HuH-7 (cell line): ENCODE data around the gene ANKRD9.

ENCODE experiments used
- DNase-seq: peaks from one replicate; pipeline ENCODE4 v3.0.0; 2011; ENCODE audit warnings: low spot score

ANKRD9 gene

GRCh38 chr14:102472791-102473150, 36.8 kb downstream of the ANKRD9 start:
- no peak for DNase-seq

DNA sequence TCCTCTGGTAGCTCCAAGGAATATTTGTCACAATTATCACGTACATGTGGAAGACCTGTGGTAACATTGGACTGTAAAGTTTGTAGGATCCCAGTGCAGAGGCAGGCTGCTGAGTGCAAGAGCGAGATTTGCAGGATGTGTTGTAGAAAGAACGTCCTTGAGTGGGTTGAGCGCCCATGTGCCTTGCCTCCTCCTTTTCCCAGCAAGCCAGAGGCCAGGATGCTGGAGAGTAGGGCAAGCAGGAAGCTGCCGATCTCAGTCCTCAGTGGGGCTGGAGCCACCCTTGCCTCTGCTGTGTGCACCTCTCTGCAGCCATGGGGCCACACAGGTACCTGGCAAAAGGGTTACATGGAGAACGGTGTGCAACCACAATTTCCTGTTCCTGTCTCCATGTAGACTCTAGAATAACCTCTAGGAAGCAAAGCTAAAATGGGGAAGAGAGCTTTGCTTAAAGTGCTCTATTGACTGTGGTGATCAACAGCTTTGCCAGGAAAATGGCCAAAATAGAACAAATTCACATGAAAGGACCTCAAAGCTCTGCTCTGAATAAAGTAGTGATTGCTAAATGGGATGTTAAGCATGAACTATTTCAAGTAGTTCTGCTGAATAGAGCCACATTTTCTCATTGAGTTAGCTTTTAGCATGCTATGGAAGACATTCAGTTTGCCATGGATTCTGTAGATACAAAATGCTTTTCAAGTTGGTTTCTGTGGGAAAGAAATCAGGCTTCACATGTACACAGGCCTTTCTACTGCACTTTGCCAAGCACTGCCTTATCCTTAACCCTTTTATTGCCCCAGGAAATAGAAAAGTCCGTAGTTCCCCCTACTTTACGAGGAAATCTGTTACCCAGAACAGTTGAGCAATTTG, 37.4 kb downstream of the ANKRD9 start:
- no peak for DNase-seq

DNA sequence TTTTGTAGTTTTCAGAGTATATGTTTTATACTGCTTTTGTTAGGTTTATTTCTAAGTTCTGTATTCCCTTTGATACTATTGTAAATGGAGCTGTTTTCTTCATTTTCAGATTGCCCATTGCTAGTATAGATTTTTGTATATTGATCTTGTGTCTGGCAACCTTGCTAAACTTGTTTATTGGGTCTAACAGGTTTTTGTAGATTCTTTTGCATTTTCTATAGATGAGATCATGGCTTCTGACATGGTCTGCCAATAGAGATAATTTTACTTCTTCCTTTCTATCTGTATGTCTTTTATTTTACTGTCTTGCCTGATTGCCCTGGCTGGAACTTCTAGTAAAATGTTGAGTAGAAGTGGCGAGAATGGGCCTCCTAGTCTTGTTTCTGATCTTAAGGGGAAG, 40.3 kb downstream of the ANKRD9 start:
- DNase-seq = no peak

DNA sequence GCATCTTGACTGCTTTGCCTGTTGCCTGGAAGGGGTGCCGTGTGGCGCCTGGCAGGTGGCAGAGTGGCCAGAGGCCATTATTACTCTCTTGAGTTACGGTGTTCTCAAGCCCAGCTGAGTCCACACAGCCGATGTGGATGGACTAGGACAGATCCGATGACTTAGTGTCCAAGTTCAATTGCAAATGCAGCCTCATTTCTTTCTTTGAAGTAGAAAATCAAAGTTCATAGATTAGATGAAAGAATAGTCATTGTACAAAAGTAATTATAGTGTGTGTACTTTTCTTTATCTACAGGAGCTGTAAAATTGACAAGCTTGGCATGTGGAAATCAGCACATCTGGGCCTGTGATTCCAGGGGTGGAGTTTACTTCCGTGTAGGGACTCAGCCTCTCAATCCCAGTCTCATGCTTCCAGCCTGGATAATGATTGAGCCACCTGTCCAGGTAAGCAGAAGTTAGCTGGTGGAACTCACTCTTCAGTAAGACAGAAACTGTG, 44.7 kb downstream of the ANKRD9 start:
- DNase-seq = peak; percentile 40

- no peak for DNase-seq
These were observed 45.6 kb downstream of the ANKRD9 start for GRCh38 chr14:102464006-102464405.

DNA sequence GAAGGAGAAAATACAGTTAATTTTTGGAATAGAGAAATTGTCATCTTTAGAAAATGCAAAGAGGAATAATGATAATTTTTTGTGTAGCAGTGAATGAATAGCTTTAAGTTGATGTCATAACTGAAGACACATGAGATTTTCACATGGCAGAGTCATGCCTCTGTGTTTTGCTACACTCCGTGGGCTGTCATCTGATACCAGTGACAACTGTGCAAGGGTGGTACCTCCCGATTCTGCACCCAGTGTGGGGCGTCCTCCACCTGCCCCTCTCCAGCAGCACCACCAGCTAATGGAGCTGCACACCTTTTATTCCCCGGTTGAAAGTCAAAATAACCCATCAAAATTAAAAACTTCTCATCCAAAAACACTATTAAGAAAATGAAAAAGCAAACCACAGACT, 47.2 kb downstream of the ANKRD9 start:
- no peak for DNase-seq

DNA sequence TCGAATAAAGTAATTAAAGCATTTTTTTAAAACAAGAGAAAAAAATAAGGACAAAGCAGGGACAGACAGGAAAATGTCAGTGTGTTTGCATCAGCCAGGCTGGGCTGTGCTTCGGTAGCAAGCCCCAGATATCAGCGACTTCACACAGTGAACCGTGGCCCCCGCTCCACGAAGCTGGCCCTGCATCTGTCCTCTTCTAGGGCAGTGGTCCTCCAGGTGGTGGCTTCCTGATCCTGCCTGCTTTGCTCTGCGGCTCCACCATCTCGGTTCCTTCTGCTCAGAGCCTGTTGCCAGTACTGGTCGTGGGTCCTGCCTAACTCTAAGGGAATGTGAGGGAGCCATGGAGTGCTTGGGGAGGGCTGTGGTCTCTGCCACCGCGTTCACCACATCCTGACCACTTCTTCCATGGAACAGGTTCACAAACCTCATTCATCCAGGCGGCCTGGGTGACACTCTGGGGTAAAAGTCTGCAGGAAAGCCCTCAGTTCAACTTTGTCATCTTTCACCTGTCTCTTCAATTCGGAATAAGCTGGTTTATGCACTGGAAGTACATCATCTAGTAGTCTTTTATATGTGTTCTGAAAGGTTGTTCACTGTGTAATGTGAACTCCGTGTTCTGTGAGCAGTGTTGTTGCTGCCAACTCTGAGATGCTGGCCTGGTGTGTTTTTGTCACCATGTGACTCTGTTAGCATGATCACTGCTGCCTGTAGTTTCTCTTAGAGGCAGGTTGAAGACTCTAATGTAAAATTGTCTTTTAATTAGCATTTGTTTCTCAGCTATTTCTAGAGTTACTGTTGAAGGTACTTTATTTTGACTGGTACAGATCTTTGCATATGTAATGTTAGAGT, 47.9 kb downstream of the ANKRD9 start:
- no peak for DNase-seq

- DNase-seq = no peak
These were observed 52.1 kb downstream of the ANKRD9 start for GRCh38 chr14:102457509-102457908.

- no peak for DNase-seq
These were observed 54.9 kb downstream of the ANKRD9 start for GRCh38 chr14:102454711-102455110.

- DNase-seq = no peak
These were observed 57.3 kb downstream of the ANKRD9 start for GRCh38 chr14:102452302-102452701.
